Common myeloid progenitor, CD34-positive (primary cell): ENCODE data around the gene JAK3.
A peak's percentile ranks its signal among the peaks of the same experiment; 100 is the strongest.

Experiments
- CTCF ChIA-PET: fragments of 350-600 bp; sonication (Branson Sonifier 250); formaldehyde crosslinking; loops from one replicate; lab custom pipeline; 2021; ENCODE audit warnings: antibody characterized with exemption; lab: Charles Lee
- POLR2A ChIA-PET: fragments of 350-600 bp; sonication (Branson Sonifier 250); formaldehyde crosslinking; loops from one replicate; lab custom pipeline; 2021; ENCODE audit warnings: antibody characterized with exemption; lab: Charles Lee
- DNase-seq, 3 donors: peaks; one replicate each; pipeline versions ENCODE4 v3.0.0 to v3.0.0-alpha.2; 2013
- H3K27ac ChIP-seq, 2 experiments: 1 replicate in 1 of 2; 2 replicates in 1 of 2; pipeline ENCODE4 v1.7.0; 2013; ENCODE audit warnings: inconsistent platforms in 2 of 2, low read length in 2 of 2, mild to moderate bottlenecking in 2 of 2, low read depth in 1 of 2, moderate library complexity in 1 of 2; ENCODE audit not compliant: severe bottlenecking in 2 of 2, insufficient read depth in 1 of 2, poor library complexity in 1 of 2
- H3K27me3 ChIP-seq, 5 experiments: replicated peaks in 2 of 5; 1 replicate in 3 of 5; 2 replicates in 2 of 5; pipeline versions ENCODE4 v1.6.1 to v1.7.0; 2013; ENCODE audit warnings: low read length in 4 of 5, mild to moderate bottlenecking in 2 of 5, moderate library complexity in 2 of 5, inconsistent platforms in 1 of 5; ENCODE audit not compliant: insufficient read depth in 5 of 5, control insufficient read depth in 4 of 5
- H3K36me3 ChIP-seq, 4 experiments: 1 replicate in 2 of 4; 2 replicates in 2 of 4; pipeline versions ENCODE4 v1.6.1 to v1.7.0; 2013; ENCODE audit warnings: low read length in 3 of 4, control low read depth in 1 of 4, mild to moderate bottlenecking in 1 of 4; ENCODE audit not compliant: control insufficient read depth in 4 of 4, insufficient read depth in 4 of 4
- H3K4me1 ChIP-seq, 4 experiments: 1 replicate in 3 of 4; 2 replicates in 1 of 4; pipeline versions ENCODE4 v1.6.1 to v1.7.1; 2013; ENCODE audit warnings: low read length in 3 of 4, mild to moderate bottlenecking in 3 of 4, control low read depth in 1 of 4, inconsistent platforms in 1 of 4, moderate library complexity in 1 of 4; ENCODE audit not compliant: control insufficient read depth in 4 of 4, insufficient read depth in 4 of 4; ENCODE audit errors: control extremely low read depth in 1 of 4
- H3K4me3 ChIP-seq, 7 experiments: 1 replicate in 4 of 7; 2 replicates in 3 of 7; pipeline versions ENCODE4 v1.5.1 to v1.7.0; 2013; ENCODE audit warnings: mild to moderate bottlenecking in 7 of 7, low read length in 6 of 7, moderate library complexity in 6 of 7, inconsistent platforms in 2 of 7, low read depth in 2 of 7, control low read depth in 1 of 7; ENCODE audit not compliant: insufficient read depth in 4 of 7, control insufficient read depth in 1 of 7; ENCODE audit errors: extremely low read depth in 1 of 7
- H3K9me3 ChIP-seq, 5 experiments: 1 replicate in 4 of 5; 2 replicates in 1 of 5; pipeline versions ENCODE4 v1.6.1 to v1.7.1; 2013; ENCODE audit warnings: low read length in 4 of 5, mild to moderate bottlenecking in 2 of 5, inconsistent platforms in 1 of 5, low read depth in 1 of 5, moderate library complexity in 1 of 5; ENCODE audit not compliant: control insufficient read depth in 4 of 5, insufficient read depth in 2 of 5; ENCODE audit errors: control extremely low read depth in 1 of 5
- WGBS: methylation state at CpG from one replicate; pipeline ENCODE4 v1.1.5; 2013; ENCODE audit not compliant: insufficient coverage; 5-methylcytosine and 5-hydroxymethylcytosine counted together

JAK3 gene

DNA sequence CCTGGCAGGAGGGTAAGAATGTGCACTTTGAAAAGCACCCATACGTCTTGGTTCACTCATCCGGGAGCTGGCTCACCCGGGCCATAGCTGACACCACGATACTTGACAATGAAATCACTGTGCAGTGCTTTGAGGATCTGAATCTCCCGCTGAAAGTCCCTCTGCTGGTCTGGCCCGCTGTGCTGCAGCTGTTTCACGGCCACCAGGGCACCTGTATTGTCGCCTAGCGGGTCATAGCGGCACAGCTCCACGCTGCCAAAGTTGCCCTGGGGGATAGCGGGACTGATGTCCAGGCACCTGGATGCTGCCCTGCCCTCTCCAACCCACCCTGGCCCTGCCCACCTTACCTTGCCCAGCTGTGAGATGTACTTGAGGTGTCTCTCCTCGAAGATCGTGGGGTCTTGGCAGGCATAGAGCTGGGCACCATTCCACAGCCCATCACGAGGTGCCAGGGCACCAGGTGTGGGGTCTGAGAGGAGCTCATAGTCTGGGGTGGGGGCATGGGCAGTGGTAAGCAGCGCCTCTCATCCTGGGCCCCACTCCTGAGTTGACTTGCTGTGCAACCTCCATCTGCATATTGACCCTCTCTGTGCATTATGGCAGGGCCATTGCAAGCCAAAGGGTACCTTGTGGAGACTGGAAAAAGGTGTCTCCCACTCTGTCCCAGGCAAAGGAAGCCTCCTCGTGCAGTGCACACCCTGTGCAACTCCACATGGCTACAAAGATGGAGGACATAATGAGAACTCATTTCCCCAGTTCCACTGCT, 15.2 kb downstream of the JAK3 start:
- ChIA-PET CTCF (interaction anchor here (0.7 to 1.4 kb wide), 8 partner anchors 8 to 68 kb away, joined by 3 to 6 read pairs (median 4); partner anchors contain the start of genes JAK3 and RPL18A), POLR2A (interaction anchor here (0.7 kb wide), 1 partner anchor 15 kb away, joined by 7 read pairs; the partner anchor contains the start of gene JAK3)
- 95% methylated on average over 15 of the region's 17 CpGs for WGBS
- no peak for DNase-seq
- Histone ChIP-seq H3K36me3 (peaks cover 25 to 84% (median 61%) of the 10 kb centered on the region in 4 experiments), H3K4me1 (peaks cover 0 to 4% (median 1%) of the 10 kb centered on the region in 4 experiments), H3K9me3 (peaks cover 0 to 4% (median 0%) of the 10 kb centered on the region in 5 experiments), H3K4me3 (no peak overlapping the region), H3K27me3 (no peaks in the 10 kb centered on the region), H3K27ac (no peak overlapping the region)

DNA sequence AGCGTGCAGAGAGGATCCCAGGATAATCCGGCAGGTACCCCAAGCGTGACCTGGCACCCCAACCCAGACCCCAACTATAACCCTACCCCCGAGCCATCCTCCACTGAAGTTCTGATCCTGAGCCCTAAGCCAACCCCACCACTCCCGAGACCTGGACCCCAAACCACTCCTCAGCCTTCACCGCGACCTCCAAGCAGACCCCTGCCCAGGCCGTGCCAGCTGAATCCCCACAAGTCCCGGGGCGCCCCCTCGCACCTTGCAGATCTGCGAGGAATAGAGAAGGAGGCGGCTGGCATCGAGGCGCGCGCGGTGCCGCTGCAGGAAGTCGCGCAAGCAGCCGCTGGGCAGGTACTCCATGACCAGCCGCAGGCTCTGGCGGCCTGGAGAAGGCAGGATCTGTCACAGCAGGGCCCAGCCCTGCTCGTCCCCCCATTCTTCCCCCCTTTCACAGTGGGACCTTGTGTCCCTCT, 16.3 kb downstream of the JAK3 start:
- no peak overlapping the region for H3K27ac ChIP-seq
- H3K27me3 ChIP-seq, result no peaks in the 10 kb centered on the region
- WGBS, result 95% methylated on average over 18 of the region's 25 CpGs
- ChIA-PET CTCF (interaction anchor here (1.1 to 1.4 kb wide), 3 partner anchors 12 to 17 kb away, joined by 3 to 6 read pairs (median 5); partner anchors contain the start of gene JAK3), POLR2A (interaction anchor here (1.0 kb wide), 1 partner anchor 17 kb away, joined by 4 read pairs; the partner anchor contains the start of gene JAK3)
- H3K4me1 ChIP-seq, result peaks cover 0 to 4% (median 1%) of the 10 kb centered on the region in 4 experiments
- DNase-seq, result no peak
- peaks cover 25 to 81% (median 59%) of the 10 kb centered on the region in 4 experiments for H3K36me3 ChIP-seq
- no peak overlapping the region for H3K4me3 ChIP-seq
- H3K9me3 ChIP-seq, result peaks cover 0 to 4% (median 0%) of the 10 kb centered on the region in 5 experiments

GRCh38 chr19:17830567-17831418, 17.0 kb downstream of the JAK3 start:
- peaks cover 0 to 4% (median 1%) of the 10 kb centered on the region in 4 experiments for H3K4me1 ChIP-seq
- DNase-seq, result peak; percentile 73 to 81 (median 74)
- H3K4me3 ChIP-seq, result no peak overlapping the region
- 95% methylated on average over 31 of the region's 50 CpGs for WGBS
- no peak overlapping the region for H3K27ac ChIP-seq
- peaks cover 0 to 4% (median 0%) of the 10 kb centered on the region in 5 experiments for H3K9me3 ChIP-seq
- no peaks in the 10 kb centered on the region for H3K27me3 ChIP-seq
- H3K36me3 ChIP-seq, result peaks cover 24 to 77% (median 56%) of the 10 kb centered on the region in 4 experiments
- ChIA-PET CTCF (interaction anchor here (1.0 to 1.1 kb wide), 3 partner anchors 11 to 25 kb away, joined by 3 read pairs; partner anchors contain the start of gene JAK3), POLR2A (interaction anchor here (0.5 to 1.0 kb wide), 2 partner anchors 17 to 149 kb away, joined by 3 to 4 read pairs; partner anchors contain the start of gene JAK3)

- Histone ChIP-seq H3K4me3 (no peak overlapping the region), H3K36me3 (peaks cover 19 to 73% (median 53%) of the 10 kb centered on the region in 4 experiments), H3K27me3 (no peaks in the 10 kb centered on the region), H3K27ac (no peak overlapping the region), H3K4me1 (peaks cover 0 to 4% (median 1%) of the 10 kb centered on the region in 4 experiments), H3K9me3 (peaks cover 0 to 4% (median 0%) of the 10 kb centered on the region in 5 experiments)
- ChIA-PET CTCF (interaction anchor here (0.6 to 1.1 kb wide), 6 partner anchors 10 to 89 kb away, joined by 3 to 4 read pairs (median 3); partner anchors contain the start of gene JAK3), POLR2A (interaction anchor here (0.5 kb wide), 1 partner anchor 149 kb away, joined by 3 read pairs; no protein-coding TSS in a partner anchor)
- WGBS, result 95% methylated on average over 27 of the region's 29 CpGs
- no peak for DNase-seq
These were observed 17.8 kb downstream of the JAK3 start for GRCh38 chr19:17829855-17830566.

DNA sequence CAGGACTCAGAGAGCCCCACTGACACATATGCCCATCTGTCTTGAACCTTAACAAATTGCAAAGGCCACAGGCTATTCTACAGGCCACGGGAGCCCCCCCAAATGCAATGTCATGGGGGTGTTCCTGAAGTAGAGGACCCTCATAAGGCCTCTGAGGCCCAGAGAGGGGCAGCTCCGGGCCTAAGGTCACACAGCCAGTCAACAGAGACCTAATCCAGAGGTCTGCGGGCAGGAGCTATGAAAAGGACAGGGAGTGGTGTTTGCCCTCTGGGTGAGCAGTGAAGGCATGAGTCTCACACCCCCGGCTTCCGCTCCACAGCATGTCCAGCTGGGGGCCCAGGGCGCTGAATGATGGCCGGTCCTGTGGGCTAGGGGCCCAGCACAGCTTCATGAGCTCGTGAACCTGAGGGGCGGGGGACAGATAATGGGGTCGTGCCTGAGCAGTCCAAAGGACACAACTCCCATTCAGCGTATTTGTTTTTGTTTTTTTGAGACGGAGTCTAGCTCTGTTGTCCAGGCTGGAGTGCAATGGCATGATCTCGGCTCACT, 21.2 kb downstream of the JAK3 start:
- Histone ChIP-seq H3K27me3 (no peaks in the 10 kb centered on the region), H3K4me3 (no peak overlapping the region), H3K9me3 (peaks cover 0 to 4% (median 0%) of the 10 kb centered on the region in 5 experiments), H3K4me1 (peaks cover 0 to 4% (median 1%) of the 10 kb centered on the region in 4 experiments), H3K27ac (no peak overlapping the region), H3K36me3 (peaks cover 12 to 50% (median 33%) of the 10 kb centered on the region in 4 experiments)
- WGBS, result 94% methylated on average over 12 of the region's 13 CpGs
- ChIA-PET POLR2A (interaction anchor here (0.9 kb wide), 1 partner anchor 21 kb away, joined by 4 read pairs; the partner anchor contains the start of gene JAK3), CTCF (interaction anchor here (1.2 kb wide), 1 partner anchor 24 kb away, joined by 3 read pairs; no protein-coding TSS in a partner anchor)
- DNase-seq, result no peak

DNA sequence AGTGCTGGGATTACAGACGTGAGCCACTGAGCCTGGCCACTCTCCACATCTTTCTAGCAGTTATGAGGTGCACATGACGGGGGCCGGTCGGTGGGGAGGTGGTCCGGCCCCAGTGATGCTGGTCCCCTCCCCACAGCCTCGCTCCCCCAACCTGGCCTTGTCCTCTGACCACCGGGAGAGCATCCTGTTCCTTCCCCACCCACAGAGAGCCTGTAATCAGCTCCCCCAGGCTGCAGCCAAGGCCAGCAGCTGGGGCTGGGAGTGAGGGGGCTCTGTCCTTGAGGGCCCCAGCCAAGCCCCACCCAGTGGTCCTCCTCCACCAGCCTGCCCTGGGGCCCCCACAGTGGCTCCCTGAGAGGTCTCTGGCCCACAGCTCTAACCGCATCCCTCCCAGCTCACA, 23.4 kb downstream of the JAK3 start:
- H3K27ac ChIP-seq, result no peak overlapping the region
- no peak overlapping the region for H3K4me3 ChIP-seq
- no peak for DNase-seq
- WGBS, result 93% methylated on average over 3 of the region's 8 CpGs
- H3K36me3 ChIP-seq, result peaks cover 4 to 32% (median 21%) of the 10 kb centered on the region in 4 experiments
- POLR2A ChIA-PET, result no interaction called here
- CTCF ChIA-PET, result interaction anchor here (1.0 to 1.6 kb wide), 3 partner anchors 21 to 166 kb away, joined by 3 to 5 read pairs (median 4); partner anchors contain the start of gene RPL18A
- no peaks in the 10 kb centered on the region for H3K9me3 ChIP-seq
- no peaks in the 10 kb centered on the region for H3K27me3 ChIP-seq
- peaks cover 0 to 4% (median 1%) of the 10 kb centered on the region in 4 experiments for H3K4me1 ChIP-seq
